ENCODE measurements around the gene C12orf42. TPM values are rescaled to one million over a fixed set of nuclear protein-coding genes. Genes with fewer than 3 reads are reported as not detected.

C12orf42 gene
- total RNA-seq, 1 experiment from 2014 or later = 0.37 TPM

GRCh38 chr12:103495469-103496456 lies at the start of gene C12orf42 (continued):
- no peak for TF ChIP-seq NFATC4 (CRISPR knock-in tag; IDR thresholded peaks at IDR 0.05)
- no peak for TF ChIP-seq CREB1 (CRISPR knock-in tag; IDR thresholded peaks at IDR 0.05)
- TF ChIP-seq JAZF1 (CRISPR knock-in tag; IDR thresholded peaks at IDR 0.05) = no peak
- TF ChIP-seq OVOL2 (CRISPR knock-in tag; IDR thresholded peaks at IDR 0.05; ENCODE audit: borderline replicate concordance) = no peak
- TF ChIP-seq HMGXB4 (CRISPR knock-in tag; IDR thresholded peaks at IDR 0.05) = peak; percentile 71; the same call in 1 of the 2 replicates
- TF ChIP-seq MLX (CRISPR knock-in tag; IDR thresholded peaks at IDR 0.05) = no peak
- TF ChIP-seq HMGA2 (CRISPR knock-in tag; IDR thresholded peaks at IDR 0.05) = no peak
- TF ChIP-seq, protein P1, sequence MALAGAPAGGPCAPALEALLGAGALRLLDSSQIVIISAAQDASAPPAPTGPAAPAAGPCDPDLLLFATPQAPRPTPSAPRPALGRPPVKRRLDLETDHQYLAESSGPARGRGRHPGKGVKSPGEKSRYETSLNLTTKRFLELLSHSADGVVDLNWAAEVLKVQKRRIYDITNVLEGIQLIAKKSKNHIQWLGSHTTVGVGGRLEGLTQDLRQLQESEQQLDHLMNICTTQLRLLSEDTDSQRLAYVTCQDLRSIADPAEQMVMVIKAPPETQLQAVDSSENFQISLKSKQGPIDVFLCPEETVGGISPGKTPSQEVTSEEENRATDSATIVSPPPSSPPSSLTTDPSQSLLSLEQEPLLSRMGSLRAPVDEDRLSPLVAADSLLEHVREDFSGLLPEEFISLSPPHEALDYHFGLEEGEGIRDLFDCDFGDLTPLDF (CRISPR knock-in tag; IDR thresholded peaks at IDR 0.05) = no peak
- no peak for TF ChIP-seq FOXK1 (CRISPR knock-in tag; IDR thresholded peaks at IDR 0.05)

DNA sequence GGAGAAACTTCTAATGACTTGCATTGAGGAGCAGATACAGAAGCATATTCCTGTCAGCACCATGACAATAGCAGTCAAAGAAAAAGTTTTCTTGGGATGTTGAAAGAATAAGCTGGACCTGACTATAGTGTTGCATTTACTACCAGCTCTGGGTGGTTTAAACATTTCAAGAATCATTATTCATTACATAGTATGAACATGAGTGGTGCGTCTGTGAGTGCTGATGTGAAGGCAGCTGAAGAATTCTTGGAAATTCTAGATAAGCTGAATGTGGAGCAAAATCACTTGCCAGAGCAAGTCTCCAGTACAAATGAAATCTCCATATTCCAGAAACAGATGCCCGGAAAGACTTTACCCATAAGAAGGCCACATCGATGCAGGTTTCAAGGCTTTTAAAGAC lies 46.3 kb upstream of the C12orf42 start:
- TF ChIP-seq, protein P2, sequence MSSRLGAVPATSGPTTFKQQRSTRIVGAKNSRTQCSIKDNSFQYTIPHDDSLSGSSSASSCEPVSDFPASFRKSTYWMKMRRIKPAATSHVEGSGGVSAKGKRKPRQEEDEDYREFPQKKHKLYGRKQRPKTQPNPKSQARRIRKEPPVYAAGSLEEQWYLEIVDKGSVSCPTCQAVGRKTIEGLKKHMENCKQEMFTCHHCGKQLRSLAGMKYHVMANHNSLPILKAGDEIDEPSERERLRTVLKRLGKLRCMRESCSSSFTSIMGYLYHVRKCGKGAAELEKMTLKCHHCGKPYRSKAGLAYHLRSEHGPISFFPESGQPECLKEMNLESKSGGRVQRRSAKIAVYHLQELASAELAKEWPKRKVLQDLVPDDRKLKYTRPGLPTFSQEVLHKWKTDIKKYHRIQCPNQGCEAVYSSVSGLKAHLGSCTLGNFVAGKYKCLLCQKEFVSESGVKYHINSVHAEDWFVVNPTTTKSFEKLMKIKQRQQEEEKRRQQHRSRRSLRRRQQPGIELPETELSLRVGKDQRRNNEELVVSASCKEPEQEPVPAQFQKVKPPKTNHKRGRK (CRISPR knock-in tag; IDR thresholded peaks at IDR 0.05; ENCODE audit: borderline replicate concordance) = no peak
- TF ChIP-seq ZNF425 (CRISPR knock-in tag; conservative IDR thresholded peaks at IDR 0.05) = no peak
- ChIA-PET POLR2A (no interaction called here), CTCF (no interaction called here)
- Mint-ChIP-seq H3K36me3 (peaks cover 5% of the 10 kb centered on the region; the same call in 1 of the 2 replicates), H3K9me3 (peaks cover 8% of the 10 kb centered on the region), H3K27me3 (ENCODE audit: low read depth) (no peaks in the 10 kb centered on the region), H3K4me1 (no peaks in the 10 kb centered on the region), H3K27ac (no peak overlapping the region), H3K4me3 (no peak overlapping the region)
- no peak for ATAC-seq
- DNase-seq (ENCODE audit: low spot score) = no peak

DNA sequence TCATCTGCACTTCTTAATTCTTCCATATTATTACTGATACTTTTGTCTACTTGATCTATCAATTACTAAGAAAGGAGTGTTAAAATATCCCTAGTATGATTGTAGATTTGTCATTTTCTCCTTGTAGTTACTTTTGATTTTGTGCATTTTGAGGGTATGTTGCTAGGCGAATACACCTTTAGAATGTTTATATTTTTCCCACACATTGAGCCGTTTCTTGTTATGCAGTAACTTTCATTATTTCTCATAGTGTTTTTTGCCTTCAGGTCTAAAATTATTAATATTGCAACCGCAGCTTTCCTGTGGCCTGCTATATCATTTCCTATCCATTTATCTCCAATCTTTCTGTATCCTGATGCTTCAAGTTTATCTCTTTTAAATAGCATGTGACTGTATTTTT lies 44.6 kb upstream of the C12orf42 start:
- H3K27me3 Mint-ChIP-seq (ENCODE audit: low read depth) = no peaks in the 10 kb centered on the region; the same call in 1 of the 2 replicates
- no peak overlapping the region for H3K27ac Mint-ChIP-seq
- no peak for TF ChIP-seq ZNF138 (CRISPR knock-in tag; conservative IDR thresholded peaks at IDR 0.05)
- no peak for TF ChIP-seq ZNF317 (CRISPR knock-in tag; IDR thresholded peaks at IDR 0.05; ENCODE audit: borderline replicate concordance, low read depth)
- no peak for TF ChIP-seq ERG (CRISPR knock-in tag; IDR thresholded peaks at IDR 0.05)
- no peak for TF ChIP-seq TEAD1 (CRISPR knock-in tag; IDR thresholded peaks at IDR 0.05)
- ATAC-seq (no peak), DNase-seq (ENCODE audit: low spot score) (no peak)
- H3K4me3 Mint-ChIP-seq = no peak overlapping the region
- CTCF ChIA-PET = no interaction called here
- POLR2A ChIA-PET = no interaction called here
- peaks cover 8% of the 10 kb centered on the region for H3K9me3 Mint-ChIP-seq
- peaks cover 5% of the 10 kb centered on the region; the same call in 1 of the 2 replicates for H3K36me3 Mint-ChIP-seq
- H3K4me1 Mint-ChIP-seq = no peaks in the 10 kb centered on the region
